Breast epithelium (tissue), 3 donors: ENCODE results near the gene MYL12A.

ENCODE experiments used
- POLR2A ChIP-seq: fragments of 450-650 bp; IDR thresholded peaks from one replicate; pipeline ENCODE4 v1.6.1; 2016; ENCODE audit warnings: antibody characterized with exemption, mild to moderate bottlenecking, moderate library complexity
- POLR2AphosphoS5 ChIP-seq, 3 donors: sonication (generic); formaldehyde crosslinking; IDR thresholded peaks; one replicate each; pipeline ENCODE4 v1.6.1; 2017; ENCODE audit warnings: antibody characterized with exemption in 3 of 3
- TF ChIP-seq, protein P1 (sequence below), 3 donors: fragments of 450-650 bp; IDR thresholded peaks; one replicate each; pipeline ENCODE4 v1.5.1; 2016 to 2017; ENCODE audit warnings: antibody characterized with exemption in 3 of 3, mild to moderate bottlenecking in 3 of 3, moderate library complexity in 3 of 3

DNA sequence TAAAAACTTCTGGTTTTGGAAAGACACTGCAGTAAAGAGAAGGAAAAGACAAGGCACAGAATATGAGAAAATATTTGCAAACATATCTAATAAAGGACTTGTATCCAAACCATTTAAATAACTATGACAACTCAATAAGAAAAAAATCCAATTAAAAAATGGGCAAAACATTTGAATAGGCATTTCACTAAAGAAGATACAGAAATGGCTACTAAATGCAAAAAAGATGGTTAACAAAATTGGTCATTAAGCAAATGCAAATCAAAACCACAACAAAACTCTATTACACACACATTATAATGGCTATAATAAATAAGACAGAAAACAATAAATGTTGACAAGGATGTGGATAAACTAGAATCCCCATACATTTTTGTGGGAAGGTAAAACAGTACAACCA is 42.4 kb upstream of the MYL12A start:
- TF ChIP-seq POLR2AphosphoS5 (IDR thresholded peaks at IDR 0.05) (no peak), POLR2A (no peak)
- TF ChIP-seq, protein P1, sequence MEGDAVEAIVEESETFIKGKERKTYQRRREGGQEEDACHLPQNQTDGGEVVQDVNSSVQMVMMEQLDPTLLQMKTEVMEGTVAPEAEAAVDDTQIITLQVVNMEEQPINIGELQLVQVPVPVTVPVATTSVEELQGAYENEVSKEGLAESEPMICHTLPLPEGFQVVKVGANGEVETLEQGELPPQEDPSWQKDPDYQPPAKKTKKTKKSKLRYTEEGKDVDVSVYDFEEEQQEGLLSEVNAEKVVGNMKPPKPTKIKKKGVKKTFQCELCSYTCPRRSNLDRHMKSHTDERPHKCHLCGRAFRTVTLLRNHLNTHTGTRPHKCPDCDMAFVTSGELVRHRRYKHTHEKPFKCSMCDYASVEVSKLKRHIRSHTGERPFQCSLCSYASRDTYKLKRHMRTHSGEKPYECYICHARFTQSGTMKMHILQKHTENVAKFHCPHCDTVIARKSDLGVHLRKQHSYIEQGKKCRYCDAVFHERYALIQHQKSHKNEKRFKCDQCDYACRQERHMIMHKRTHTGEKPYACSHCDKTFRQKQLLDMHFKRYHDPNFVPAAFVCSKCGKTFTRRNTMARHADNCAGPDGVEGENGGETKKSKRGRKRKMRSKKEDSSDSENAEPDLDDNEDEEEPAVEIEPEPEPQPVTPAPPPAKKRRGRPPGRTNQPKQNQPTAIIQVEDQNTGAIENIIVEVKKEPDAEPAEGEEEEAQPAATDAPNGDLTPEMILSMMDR (IDR thresholded peaks at IDR 0.05): no peak
